Activated CD8-positive, alpha-beta T cell treated with anti-CD3 and anti-CD28 coated beads, Interleukin-2, amount 10 ng/mL, durations not matched to agents 7 days and 5 days (primary cell): ENCODE data around the gene FLVCR1. TPM values are rescaled to one million over a fixed set of nuclear protein-coding genes. Genes with fewer than 3 reads are reported as not detected.
"Not testable (repeated sequence)": the region's sequence is repeated elsewhere in the genome, so short reads cannot be mapped to it uniquely, and the experiment has no call there.

Experiments used
- ATAC-seq: fragments of 150-1000 bp; cut with Tn5 transposase; one replicate; pipeline ENCODE4 v1.10.0; 2021; ENCODE audit warnings: moderate library complexity
- CTCF ChIA-PET: fragments of 350-600 bp; sonication (Branson Sonifier 250); formaldehyde crosslinking; loops from one replicate; lab custom pipeline; 2021; ENCODE audit warnings: antibody characterized with exemption; lab: Charles Lee
- POLR2A ChIA-PET: fragments of 350-600 bp; sonication (Branson Sonifier 250); formaldehyde crosslinking; loops from one replicate; lab custom pipeline; 2021; ENCODE audit warnings: antibody characterized with exemption; lab: Charles Lee
- DNase-seq: peaks from one replicate; pipeline ENCODE4 v3.0.0-alpha.2; 2020
- H3K27ac Mint-ChIP-seq: one replicate; pipeline ENCODE4 v1.8.0; 2021; ENCODE audit warnings: mild to moderate bottlenecking, mixed read lengths
- H3K27me3 Mint-ChIP-seq: one replicate; pipeline ENCODE4 v1.8.0; 2021; ENCODE audit warnings: low read depth, mixed read lengths
- H3K36me3 Mint-ChIP-seq: one replicate; pipeline ENCODE4 v1.8.0; 2021; ENCODE audit warnings: low read depth, mixed read lengths
- H3K4me1 Mint-ChIP-seq: one replicate; pipeline ENCODE4 v1.8.0; 2021; ENCODE audit warnings: low read depth, mixed read lengths
- H3K4me3 Mint-ChIP-seq: one replicate; pipeline ENCODE4 v1.8.0; 2021; ENCODE audit warnings: mild to moderate bottlenecking, mixed read lengths
- H3K9me3 Mint-ChIP-seq: one replicate; pipeline ENCODE4 v1.8.0; 2022; ENCODE audit warnings: mixed read lengths; ENCODE audit not compliant: insufficient read depth
- total RNA-seq, 2 experiments: library from RNA; stranded (reverse); gene quantifications; one replicate each; pipeline ENCODE4 v1.2.3, GENCODE V29; 2021

Gene FLVCR1
- total RNA-seq, 2 experiments from 2014 or later = 11.7 to 12.6 TPM

DNA sequence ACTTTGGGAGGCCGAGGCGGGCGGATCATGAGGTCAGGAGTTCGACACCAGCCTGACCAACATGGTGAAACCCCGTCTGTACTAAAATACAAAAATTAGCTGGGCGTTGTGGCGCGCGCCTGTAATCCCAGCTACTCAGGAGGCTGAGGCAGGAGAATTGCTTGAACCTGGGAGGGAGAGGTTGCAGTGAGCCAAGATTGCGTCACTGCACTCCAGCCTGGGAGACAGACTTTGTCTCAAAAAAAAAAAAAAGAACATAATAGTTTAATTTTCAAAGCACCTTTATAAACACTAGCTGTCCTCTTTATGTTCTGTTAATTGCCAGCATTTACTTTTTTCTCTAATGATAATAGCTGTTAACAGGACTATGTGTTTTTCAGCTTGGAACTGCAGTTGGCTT, 5.3 kb downstream of the FLVCR1 start:
- H3K27ac Mint-ChIP-seq, POLR2A ChIA-PET, H3K9me3 Mint-ChIP-seq, CTCF ChIA-PET, H3K27me3 Mint-ChIP-seq, DNase-seq, H3K4me3 Mint-ChIP-seq, ATAC-seq: not testable (repeated sequence)
- Mint-ChIP-seq H3K36me3 (peaks cover 30% of the 10 kb centered on the region), H3K4me1 (peaks cover 12% of the 10 kb centered on the region)

GRCh38 chr1:212864201-212864600, 6.1 kb downstream of the FLVCR1 start:
- no peak overlapping the region for H3K4me3 Mint-ChIP-seq
- H3K27me3 Mint-ChIP-seq = no peaks in the 10 kb centered on the region
- no peaks in the 10 kb centered on the region for H3K9me3 Mint-ChIP-seq
- DNase-seq = no peak
- no peak overlapping the region for H3K27ac Mint-ChIP-seq
- no peak for ATAC-seq
- peaks cover 27% of the 10 kb centered on the region for H3K36me3 Mint-ChIP-seq
- peaks cover 7% of the 10 kb centered on the region for H3K4me1 Mint-ChIP-seq
- ChIA-PET POLR2A (no interaction called here), CTCF (interaction anchor here (1.0 kb wide), 1 partner anchor 57 kb away, joined by 3 read pairs; no protein-coding TSS in a partner anchor)

GRCh38 chr1:212867192-212867591, 9.1 kb downstream of the FLVCR1 start:
- peaks cover 32% of the 10 kb centered on the region for H3K36me3 Mint-ChIP-seq
- no peaks in the 10 kb centered on the region for H3K27me3 Mint-ChIP-seq
- no peak overlapping the region for H3K4me3 Mint-ChIP-seq
- CTCF ChIA-PET = no interaction called here
- no peak overlapping the region for H3K27ac Mint-ChIP-seq
- H3K9me3 Mint-ChIP-seq = no peaks in the 10 kb centered on the region
- DNase-seq (no peak), ATAC-seq (no peak)
- H3K4me1 Mint-ChIP-seq = peaks cover 5% of the 10 kb centered on the region
- POLR2A ChIA-PET = no interaction called here

DNA sequence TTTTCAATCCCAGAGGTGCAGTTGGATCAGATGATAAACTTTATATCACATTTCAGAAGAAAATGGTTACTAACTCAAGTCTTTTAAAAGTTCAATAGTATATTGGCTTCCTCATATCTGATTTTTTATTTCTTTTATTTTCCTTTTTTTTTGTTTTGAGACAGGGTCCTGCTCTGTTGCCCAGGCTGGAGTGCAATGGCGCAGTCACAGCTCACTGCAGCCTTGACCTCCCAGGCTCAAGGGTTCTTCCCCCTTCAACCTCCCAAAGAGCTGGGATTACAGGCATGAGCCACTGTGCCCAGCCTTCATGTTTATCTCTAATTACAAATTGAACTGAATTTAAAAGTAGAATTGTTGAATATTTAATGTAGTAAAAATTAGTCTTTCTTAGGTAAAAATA, 13.9 kb downstream of the FLVCR1 start:
- Mint-ChIP-seq H3K36me3 (peaks cover 35% of the 10 kb centered on the region), H3K27ac (no peak overlapping the region), H3K4me1 (no peaks in the 10 kb centered on the region), H3K4me3 (no peak overlapping the region), H3K27me3 (no peaks in the 10 kb centered on the region), H3K9me3 (no peaks in the 10 kb centered on the region)
- no peak for ATAC-seq
- DNase-seq = no peak
- ChIA-PET CTCF (no interaction called here), POLR2A (interaction anchor here (0.5 kb wide), 1 partner anchor 229 kb away, joined by 4 read pairs; no protein-coding TSS in a partner anchor)

DNA sequence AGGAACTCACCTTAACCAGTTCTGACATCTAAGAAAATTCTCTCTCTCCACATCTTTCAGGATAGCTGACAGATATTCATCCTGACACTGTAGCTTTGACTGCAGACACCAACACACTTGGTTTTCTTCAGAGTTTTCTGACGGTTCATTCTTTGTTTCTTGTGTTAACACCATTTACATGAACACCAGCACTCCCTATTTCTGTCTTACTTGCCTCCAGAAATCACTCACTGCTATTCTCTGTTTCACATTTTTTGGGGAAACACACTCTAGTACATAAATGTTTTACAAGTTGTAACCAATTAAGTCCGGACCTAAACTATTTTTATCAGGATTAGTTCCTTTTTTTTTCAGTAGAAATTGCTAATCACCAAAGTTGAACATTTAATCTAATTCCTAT, 15.4 kb downstream of the FLVCR1 start:
- POLR2A ChIA-PET = no interaction called here
- Mint-ChIP-seq H3K36me3 (peaks cover 38% of the 10 kb centered on the region), H3K27ac (no peak overlapping the region), H3K27me3 (no peaks in the 10 kb centered on the region), H3K4me3 (no peak overlapping the region), H3K9me3 (no peaks in the 10 kb centered on the region), H3K4me1 (no peaks in the 10 kb centered on the region)
- DNase-seq (no peak), ATAC-seq (no peak)
- CTCF ChIA-PET = interaction anchor here (0.9 kb wide), 1 partner anchor 59 kb away, joined by 3 read pairs; no protein-coding TSS in a partner anchor

DNA sequence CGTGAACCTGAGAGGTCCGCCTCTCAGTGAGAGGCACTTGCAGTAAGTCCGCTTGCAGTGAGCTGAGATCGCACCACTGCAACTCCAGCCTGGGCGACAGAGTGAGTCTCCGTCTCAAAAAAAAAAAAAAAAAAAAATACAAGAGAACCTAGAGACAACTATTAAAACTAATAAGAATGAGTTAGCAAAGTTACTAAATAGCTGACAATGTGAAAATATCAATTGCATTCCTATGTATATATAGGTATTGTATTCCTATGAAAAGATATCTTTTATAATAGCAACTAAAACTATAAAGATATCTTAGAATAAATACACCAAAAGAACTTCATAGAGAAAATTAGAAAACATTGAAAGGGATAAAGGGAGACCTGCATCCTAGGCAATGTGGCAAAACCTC, 20.3 kb downstream of the FLVCR1 start:
- H3K9me3 Mint-ChIP-seq = no peaks in the 10 kb centered on the region
- H3K36me3 Mint-ChIP-seq = peaks cover 35% of the 10 kb centered on the region
- no peaks in the 10 kb centered on the region for H3K4me1 Mint-ChIP-seq
- no peak overlapping the region for H3K4me3 Mint-ChIP-seq
- H3K27me3 Mint-ChIP-seq = no peaks in the 10 kb centered on the region
- ChIA-PET POLR2A (interaction anchor here (1.0 kb wide), 1 partner anchor 37 kb away, joined by 3 read pairs; no protein-coding TSS in a partner anchor), CTCF (no interaction called here)
- no peak for DNase-seq
- H3K27ac Mint-ChIP-seq = no peak overlapping the region
- no peak for ATAC-seq

GRCh38 chr1:212879947-212880690, 22.0 kb downstream of the FLVCR1 start:
- no peaks in the 10 kb centered on the region for H3K4me1 Mint-ChIP-seq
- H3K27ac Mint-ChIP-seq = no peak overlapping the region
- H3K27me3 Mint-ChIP-seq = no peaks in the 10 kb centered on the region
- POLR2A ChIA-PET = no interaction called here
- H3K9me3 Mint-ChIP-seq = no peaks in the 10 kb centered on the region
- H3K36me3 Mint-ChIP-seq = peaks cover 30% of the 10 kb centered on the region
- ATAC-seq = no peak
- CTCF ChIA-PET = no interaction called here
- DNase-seq = no peak
- H3K4me3 Mint-ChIP-seq = no peak overlapping the region

DNA sequence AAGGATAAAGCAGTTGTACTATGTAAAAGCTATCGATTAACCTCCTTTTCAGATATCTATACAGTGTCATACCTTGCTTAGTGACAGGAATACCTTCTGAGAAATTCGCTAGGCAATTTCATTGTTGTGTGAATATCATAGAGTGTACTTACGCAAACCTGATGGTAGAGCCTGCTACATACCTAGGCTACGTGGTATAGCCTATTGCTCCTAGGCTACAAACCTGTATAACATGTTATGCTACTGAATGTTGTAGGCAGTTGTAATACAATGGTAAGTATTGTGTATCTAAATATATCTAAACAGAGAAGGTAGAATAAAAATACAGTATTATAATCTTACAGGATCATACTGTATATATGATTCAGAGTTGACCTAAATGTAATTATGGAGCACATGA, 26.5 kb downstream of the FLVCR1 start:
- DNase-seq (no peak), ATAC-seq (no peak)
- ChIA-PET POLR2A (no interaction called here), CTCF (no interaction called here)
- peaks cover 35% of the 10 kb centered on the region for H3K36me3 Mint-ChIP-seq
- no peaks in the 10 kb centered on the region for H3K9me3 Mint-ChIP-seq
- no peaks in the 10 kb centered on the region for H3K27me3 Mint-ChIP-seq
- no peak overlapping the region for H3K27ac Mint-ChIP-seq
- H3K4me1 Mint-ChIP-seq = no peaks in the 10 kb centered on the region
- H3K4me3 Mint-ChIP-seq = no peak overlapping the region

DNA sequence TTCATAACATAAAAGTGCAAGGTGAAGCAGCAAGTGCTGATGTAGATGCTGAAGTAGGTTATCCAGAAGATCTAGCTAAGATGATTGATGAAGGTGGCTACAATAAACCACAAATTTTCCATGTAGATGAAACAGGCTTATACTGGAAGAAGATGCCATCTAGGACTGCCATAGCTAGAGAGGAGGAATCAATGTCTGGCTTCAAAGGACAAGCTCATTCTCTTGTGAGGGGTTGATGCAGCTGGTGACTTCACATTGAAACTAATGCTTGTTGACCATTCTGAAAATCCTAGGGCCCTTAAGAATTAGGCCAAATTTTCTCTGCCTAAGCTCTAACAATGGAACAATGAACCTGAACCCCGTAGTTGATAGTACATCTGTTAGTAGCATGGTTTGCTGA, 34.0 kb downstream of the FLVCR1 start:
- no peak overlapping the region for H3K4me3 Mint-ChIP-seq
- H3K4me1 Mint-ChIP-seq = no peaks in the 10 kb centered on the region
- DNase-seq = no peak
- no peak for ATAC-seq
- H3K27ac Mint-ChIP-seq = no peak overlapping the region
- POLR2A ChIA-PET = no interaction called here
- no peaks in the 10 kb centered on the region for H3K27me3 Mint-ChIP-seq
- CTCF ChIA-PET = no interaction called here
- H3K9me3 Mint-ChIP-seq = no peaks in the 10 kb centered on the region
- H3K36me3 Mint-ChIP-seq = peaks cover 63% of the 10 kb centered on the region

DNA sequence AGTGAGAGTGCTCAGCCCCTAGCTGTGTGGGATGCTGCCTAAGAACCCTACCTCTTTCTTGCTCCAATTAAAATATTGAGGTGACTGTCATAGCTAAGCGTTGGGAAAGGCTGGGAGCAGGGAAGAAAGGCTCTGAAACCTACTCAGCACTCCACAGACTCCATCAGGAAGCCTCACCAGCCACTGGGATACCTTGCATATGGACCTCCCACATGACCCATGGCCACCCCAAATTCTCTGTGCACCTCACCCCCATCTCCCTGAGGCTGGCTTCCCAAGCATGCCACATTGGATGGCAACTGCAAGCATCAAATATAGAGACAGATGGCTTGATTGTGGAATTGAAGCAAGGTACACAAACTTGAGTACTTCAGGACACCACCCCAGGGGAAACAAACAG, 41.8 kb downstream of the FLVCR1 start:
- H3K4me3 Mint-ChIP-seq = no peak overlapping the region
- H3K27ac Mint-ChIP-seq = no peak overlapping the region
- CTCF ChIA-PET = interaction anchor here (0.9 kb wide), 1 partner anchor 10 kb away, joined by 5 read pairs; no protein-coding TSS in a partner anchor
- H3K9me3 Mint-ChIP-seq = peaks cover 14% of the 10 kb centered on the region
- no peaks in the 10 kb centered on the region for H3K4me1 Mint-ChIP-seq
- H3K36me3 Mint-ChIP-seq = peaks cover 45% of the 10 kb centered on the region
- ATAC-seq = no peak
- H3K27me3 Mint-ChIP-seq = no peaks in the 10 kb centered on the region
- POLR2A ChIA-PET = no interaction called here
- DNase-seq = no peak

DNA sequence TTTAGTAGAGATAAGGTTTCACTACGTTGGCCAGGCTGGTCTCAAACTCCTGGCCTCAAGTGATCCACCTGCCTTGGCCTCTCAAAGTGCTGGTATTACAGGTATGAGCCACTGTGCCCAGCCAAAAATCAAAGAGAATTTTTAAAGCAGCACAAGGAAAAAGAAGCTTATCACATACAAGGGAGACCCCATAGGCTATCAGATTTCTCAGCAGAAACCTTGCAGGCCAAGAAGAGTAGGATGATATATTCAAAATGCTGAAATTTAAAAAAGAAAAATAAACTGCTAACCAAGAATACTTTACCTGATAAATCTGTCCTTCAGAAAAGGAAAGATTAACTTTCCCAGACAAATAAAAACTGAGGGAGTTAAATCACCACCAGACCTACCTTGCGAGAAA, 43.2 kb downstream of the FLVCR1 start:
- no peaks in the 10 kb centered on the region for H3K4me1 Mint-ChIP-seq

GRCh38 chr1:212902054-212902453, 44.0 kb downstream of the FLVCR1 start:
- Mint-ChIP-seq H3K36me3 (peaks cover 33% of the 10 kb centered on the region), H3K9me3 (peaks cover 14% of the 10 kb centered on the region), H3K27ac (no peak overlapping the region), H3K27me3 (peaks cover 5% of the 10 kb centered on the region), H3K4me1 (no peaks in the 10 kb centered on the region), H3K4me3 (no peak overlapping the region)
- POLR2A ChIA-PET = no interaction called here
- DNase-seq = no peak
- ATAC-seq = no peak
- CTCF ChIA-PET = no interaction called here

More for the DNA sequence above, 43.2 kb downstream of the FLVCR1 start:
- CTCF ChIA-PET = no interaction called here
- ATAC-seq (no peak), DNase-seq (no peak)
- Mint-ChIP-seq H3K27ac (no peak overlapping the region), H3K36me3 (peaks cover 36% of the 10 kb centered on the region), H3K9me3 (peaks cover 14% of the 10 kb centered on the region), H3K27me3 (peaks cover 2% of the 10 kb centered on the region), H3K4me3 (no peak overlapping the region)
- POLR2A ChIA-PET = no interaction called here
